IMR-90 (cell line): Measurements from ENCODE around the gene MLYCD. TPM values are rescaled to one million over a fixed set of nuclear protein-coding genes. Genes with fewer than 3 reads are reported as not detected.

Source experiments
- ATAC-seq: fragments of 200-7000 bp; cut with Tn5 transposase; 2 replicates; pipeline ENCODE4 v1.9.1; 2020; ENCODE audit warnings: low read depth, mild to moderate bottlenecking, moderate library complexity
- BruUV-seq: library from RNA; stranded (reverse); fragments of 400-500 nt; replicated peaks from 2 replicates; lab custom pipeline; 2021; lab: Mats Ljungman, UMichigan
- CTCF ChIA-PET: fragments of 300-600 bp; formaldehyde crosslinking; extraction: SDS; loops from one replicate; lab custom pipeline; 2021; ENCODE audit warnings: antibody characterized with exemption; lab: Yijun Ruan, JAX
- POLR2A ChIA-PET: fragments of 300-600 bp; sonication (Branson Sonifier 250); formaldehyde crosslinking; loops from one replicate; lab custom pipeline; 2022; ENCODE audit warnings: antibody characterized with exemption; ENCODE audit not compliant: unreplicated experiment; lab: Charles Lee
- DNase-seq: peaks from one replicate; pipeline ENCODE4 v3.0.0; 2013
- H2AFZ ChIP-seq: replicated peaks from 2 replicates; pipeline ENCODE3; 2013; ENCODE audit warnings: low read length, mild to moderate bottlenecking; ENCODE audit not compliant: poor library complexity
- H2AK5ac ChIP-seq: 2 replicates; pipeline ENCODE4 v1.6.1; 2013; ENCODE audit warnings: low read depth, low read length, inconsistent platforms
- H2AK9ac ChIP-seq: replicated peaks from 2 replicates; pipeline ENCODE3; 2013; ENCODE audit warnings: mild to moderate bottlenecking, low read depth, low read length, moderate library complexity; ENCODE audit not compliant: poor library complexity
- H2BK120ac ChIP-seq: 2 replicates; pipeline ENCODE4 v1.6.1; 2013; ENCODE audit warnings: low read depth, low read length, inconsistent platforms
- H2BK15ac ChIP-seq: 3 replicates; pipeline ENCODE4 v1.6.1; 2013; ENCODE audit warnings: low read depth, low read length, inconsistent platforms
- H2BK20ac ChIP-seq: 2 replicates; pipeline ENCODE4 v1.6.1; 2013; ENCODE audit warnings: low read depth, mild to moderate bottlenecking, inconsistent platforms, low read length, moderate library complexity
- H2BK5ac ChIP-seq: 2 replicates; pipeline ENCODE4 v1.6.1; 2013; ENCODE audit warnings: mild to moderate bottlenecking, low read depth, low read length, inconsistent platforms; ENCODE audit not compliant: poor library complexity, severe bottlenecking
- H3K14ac ChIP-seq: replicated peaks from 2 replicates; pipeline ENCODE4 v1.6.1; 2013; ENCODE audit warnings: low read depth, low read length, inconsistent platforms
- H3K18ac ChIP-seq: 2 replicates; pipeline ENCODE4 v1.6.1; 2013; ENCODE audit warnings: low read depth, low read length, control low read depth
- H3K23ac ChIP-seq: 2 replicates; pipeline ENCODE4 v1.6.1; 2013; ENCODE audit warnings: low read depth, low read length, inconsistent platforms
- H3K27ac ChIP-seq: 2 replicates; pipeline ENCODE4 v1.5.1; 2013; ENCODE audit warnings: mild to moderate bottlenecking, control low read depth, low read length; ENCODE audit not compliant: insufficient read depth
- H3K27me3 ChIP-seq: 2 replicates; pipeline ENCODE4 v1.6.1; 2013; ENCODE audit warnings: low read length; ENCODE audit not compliant: control insufficient read depth, insufficient read depth
- H3K36me3 ChIP-seq: 2 replicates; pipeline ENCODE4 v1.6.1; 2013; ENCODE audit warnings: low read length, mixed read lengths; ENCODE audit not compliant: control insufficient read depth, insufficient read depth
- H3K4ac ChIP-seq: 2 replicates; pipeline ENCODE4 v1.6.1; 2013; ENCODE audit warnings: low read depth, low read length, inconsistent platforms
- H3K4me1 ChIP-seq: 2 replicates; pipeline ENCODE4 v1.6.1; 2013; ENCODE audit warnings: low read length, mixed read lengths; ENCODE audit not compliant: control insufficient read depth, insufficient read depth
- H3K4me2 ChIP-seq: 2 replicates; pipeline ENCODE4 v1.6.1; 2013; ENCODE audit warnings: low read depth, mild to moderate bottlenecking, control low read depth, low read length, moderate library complexity
- H3K4me3 ChIP-seq: 2 replicates; pipeline ENCODE4 v1.5.1; 2013; ENCODE audit warnings: low read depth, mild to moderate bottlenecking, control low read depth, low read length, moderate library complexity; ENCODE audit not compliant: insufficient read depth
- H3K56ac ChIP-seq: 2 replicates; pipeline ENCODE4 v1.6.1; 2013; ENCODE audit warnings: low read length, inconsistent platforms; ENCODE audit not compliant: insufficient read depth; ENCODE audit errors: extremely low read depth
- H3K79me1 ChIP-seq, 2 experiments: 2 replicates each; pipeline ENCODE4 v1.6.1; 2013; ENCODE audit warnings: low read length in 2 of 2, inconsistent platforms in 1 of 2, low read depth in 1 of 2
- H3K9ac ChIP-seq: 2 replicates; pipeline ENCODE4 v1.6.1; 2013; ENCODE audit warnings: low read depth, low read length, control low read depth
- H3K9me1 ChIP-seq: 2 replicates; pipeline ENCODE4 v1.6.1; 2013; ENCODE audit warnings: low read length, inconsistent platforms; ENCODE audit not compliant: insufficient read depth
- H3K9me3 ChIP-seq: 2 replicates; pipeline ENCODE4 v1.6.1; 2013; ENCODE audit warnings: low read length; ENCODE audit not compliant: control insufficient read depth, insufficient read depth
- H4K20me1 ChIP-seq: 2 replicates; pipeline ENCODE4 v1.6.1; 2013; ENCODE audit warnings: low read length, inconsistent platforms; ENCODE audit not compliant: insufficient read depth
- H4K5ac ChIP-seq: 2 replicates; pipeline ENCODE4 v1.6.1; 2013; ENCODE audit warnings: mild to moderate bottlenecking, low read depth, low read length, control low read depth
- H4K8ac ChIP-seq, 2 experiments: 2 replicates each; pipeline ENCODE4 v1.6.1; 2013; ENCODE audit warnings: low read depth in 2 of 2, low read length in 2 of 2, control low read depth in 1 of 2, inconsistent platforms in 1 of 2
- H4K91ac ChIP-seq: 2 replicates; pipeline ENCODE4 v1.6.1; 2013; ENCODE audit warnings: low read depth, low read length, inconsistent platforms; ENCODE audit not compliant: insufficient read depth
- CEBPB ChIP-seq: IDR thresholded peaks from 2 replicates; pipeline ENCODE4 v1.6.1; 2012; ENCODE audit warnings: low read depth, low read length, improper control_type of control experiment
- FOS ChIP-seq: fragments of 150-350 bp; IDR thresholded peaks from 2 replicates; pipeline ENCODE4 v1.6.1; 2016; ENCODE audit warnings: low read depth, low read length
- WGBS, 2 experiments: methylation state at CpG; one replicate each; pipeline versions ENCODE4 v1.1.5 to v1.1.7; 2013; ENCODE audit warnings: missing lambda C conversion rate in 2 of 2; ENCODE audit not compliant: insufficient read length in 1 of 2; ENCODE audit errors: extremely low coverage in 2 of 2; 5-methylcytosine and 5-hydroxymethylcytosine counted together
- dilution Hi-C: fragments of 300-500 bp; cut with HindIII; formaldehyde crosslinking; loops from one replicate; pipeline ENCODE4 v1.14.3; 2018; ENCODE audit warnings: low sequenced_read_pairs; ENCODE audit not compliant: unreplicated experiment
- in situ Hi-C: fragments of 300-500 bp; cut with MboI; formaldehyde crosslinking; loops from 3 replicates; pipeline ENCODE4 v1.14.3; 2019; ENCODE audit warnings: low sequenced_read_pairs, inconsistent platforms, mixed read lengths
- intact Hi-C: fragments of 100-400 bp; cut with micrococcal nuclease; formaldehyde crosslinking; loops from 2 replicates; pipeline ENCODE4 v1.10.0; 2022
- polyA plus RNA-seq, 3 experiments: library from polyadenylated mRNA; depleted of rRNA; stranded (reverse); fragments of >200 nt; gene quantifications; 2 replicates each; pipeline ENCODE4 v1.2.3, GENCODE V29; 2012; ENCODE audit warnings: low replicate concordance in 1 of 3
- total RNA-seq: library from RNA; depleted of rRNA; stranded (reverse); fragments of >200 nt; gene quantifications from 2 replicates; pipeline ENCODE4 v1.2.3, GENCODE V29; 2012

Gene MLYCD
- total and polyA plus RNA-seq, 2 of the 4 experiments (the other 2 are of a cell fraction), result 1.9 to 2.7 TPM

- in situ Hi-C loops, result no loop called here
- POLR2A ChIA-PET, result no interaction called here
- no peaks in the 10 kb centered on the region for H3K27me3 ChIP-seq
Measured at GRCh38 chr16:83906683-83907082, 7.8 kb downstream of the MLYCD start.

More at GRCh38 chr16:83906683-83907082, 7.8 kb downstream of the MLYCD start:
- Histone ChIP-seq H3K9ac (no peak overlapping the region), H3K27ac (no peak overlapping the region), H3K4me3 (no peak overlapping the region), H3K18ac (no peak overlapping the region), H2BK120ac (no peak overlapping the region), H4K20me1 (peaks cover 16% of the 10 kb centered on the region), H3K23ac (no peak overlapping the region), H4K91ac (no peak overlapping the region), H4K8ac (no peak overlapping the region), H3K56ac (no peak overlapping the region), H2BK20ac (no peak overlapping the region), H2BK5ac (no peak overlapping the region), H2AK9ac (no peak overlapping the region), H3K36me3 (peaks cover 18% of the 10 kb centered on the region), H2AK5ac (no peak overlapping the region), H3K14ac (no peak overlapping the region), H2BK15ac (no peak overlapping the region), H3K4me2 (no peak overlapping the region), H2AFZ (no peak overlapping the region), H4K5ac (no peak overlapping the region), H3K9me3 (no peaks in the 10 kb centered on the region), H3K79me1 (peaks cover 13 to 16% of the 10 kb centered on the region in 2 experiments), H3K4ac (no peak overlapping the region), H3K4me1 (no peaks in the 10 kb centered on the region; the same call in 1 of the 2 replicates), H3K9me1 (0 out of 2 replicates have a peak, but pooled peaks cover 3% of the 10 kb centered on the region)
- WGBS, 2 experiments, result 60% methylated on average over 2 of the region's 8 CpGs; no CpG with 5 or more reads in 1 of the 2 experiments
- dilution Hi-C loops (no loop called here), intact Hi-C loops (no loop called here)
- BruUV-seq, result no TSS peak
- CTCF ChIA-PET, result no interaction called here
- TF ChIP-seq FOS, result no peak
- peak; percentile 34; the same call in 1 of the 2 replicates for TF ChIP-seq CEBPB
- peak; percentile 31 for DNase-seq
- ATAC-seq, result peak; percentile 64
